Stomach (tissue), 9 donors: ENCODE data around the gene CRELD1. TPM values are rescaled to one million over a fixed set of nuclear protein-coding genes. Genes with fewer than 3 reads are reported as not detected.

Experiments used
- DNase-seq, 2 donors: peaks; one replicate each; pipeline versions ENCODE4 v3.0.0 to v3.0.0-alpha.2; 2013 to 2019
- H3K27ac ChIP-seq, 5 donors: fragments of 200-600 bp in 4 of 5; sonication (generic) in 4 of 5; one replicate each; pipeline ENCODE4 v1.5.1; 2013 to 2019; ENCODE audit warnings: mild to moderate bottlenecking in 1 of 5, moderate library complexity in 1 of 5
- H3K27me3 ChIP-seq, 3 donors: fragments of 200-600 bp; sonication (generic); one replicate each; pipeline ENCODE4 v1.5.1; 2017 to 2019; ENCODE audit warnings: mixed run types in 1 of 3
- H3K36me3 ChIP-seq, 4 donors: fragments of 200-600 bp; sonication (generic); 1 replicate in 3 of 4; 2 replicates in 1 of 4; pipeline ENCODE4 v1.5.1; 2016 to 2019
- H3K4me1 ChIP-seq, 4 donors: fragments of 200-600 bp; sonication (generic); one replicate each; pipeline ENCODE4 v1.5.1; 2016 to 2019
- H3K4me3 ChIP-seq, 4 donors: fragments of 200-600 bp; sonication (generic) in 3 of 4; one replicate each; pipeline ENCODE4 v1.5.1; 2016 to 2019; ENCODE audit warnings: mild to moderate bottlenecking in 1 of 4
- H3K9me3 ChIP-seq, 4 donors: fragments of 200-600 bp; sonication (generic); one replicate each; pipeline ENCODE4 v1.5.1; 2016 to 2019
- EP300 ChIP-seq: sonication (generic); formaldehyde crosslinking; IDR thresholded peaks from one replicate; pipeline ENCODE4 v1.6.1; 2017; ENCODE audit warnings: antibody characterized with exemption
- POLR2A ChIP-seq, 4 donors: fragments of 450-650 bp; IDR thresholded peaks; one replicate each; pipeline ENCODE4 v1.6.1; 2016; ENCODE audit warnings: antibody characterized with exemption in 4 of 4, control low read depth in 2 of 4, mild to moderate bottlenecking in 1 of 4, moderate library complexity in 1 of 4
- POLR2AphosphoS5 ChIP-seq, 3 donors: sonication (generic); formaldehyde crosslinking; IDR thresholded peaks; one replicate each; pipeline ENCODE4 v1.6.1; 2016; ENCODE audit warnings: antibody characterized with exemption in 3 of 3
- WGBS, 5 donors: extraction: QIAGEN DNeasy Blood & Tissue Kit in 3 of 5; methylation state at CpG; one replicate each; pipeline versions ENCODE4 v1.1.5 to v1.1.7; 2013 to 2018; 5-methylcytosine and 5-hydroxymethylcytosine counted together
- intact Hi-C: fragments of 100-400 bp; cut with DNase I; formaldehyde crosslinking; loops from one replicate; pipeline ENCODE4 v1.15.1; 2023; ENCODE audit warnings: low total_unique reads
- polyA plus RNA-seq, 3 donors: library from polyadenylated mRNA; stranded (reverse); fragments of 200-250 nt; gene quantifications; one replicate each; pipeline ENCODE4 v1.2.3, GENCODE V29; 2013
- total RNA-seq, 5 donors: library from RNA; depleted of rRNA; stranded (reverse); fragments of >200 nt; gene quantifications; one replicate each; pipeline versions ENCODE4 v1.1.0 to v1.2.3, GENCODE V29; 2014 to 2016
- TF ChIP-seq, protein P1 (sequence below), 7 experiments: fragments of 450-650 bp in 4 of 7; fragments of 200-600 bp in 3 of 7; sonication (generic) in 3 of 7; IDR thresholded peaks; one replicate each; pipeline ENCODE4 v1.5.1; 2016 to 2019; ENCODE audit warnings: antibody characterized with exemption in 7 of 7, control low read depth in 2 of 7, mild to moderate bottlenecking in 1 of 7
- donor health status: healthy with polysubstance abuse.
- donor health status: Bipolar disorder and iron deficiency.
- donor health status: healthy.

The CRELD1 gene
- total and polyA plus RNA-seq, 8 donors: 6.2 to 71.5 (median 22.7) TPM

DNA sequence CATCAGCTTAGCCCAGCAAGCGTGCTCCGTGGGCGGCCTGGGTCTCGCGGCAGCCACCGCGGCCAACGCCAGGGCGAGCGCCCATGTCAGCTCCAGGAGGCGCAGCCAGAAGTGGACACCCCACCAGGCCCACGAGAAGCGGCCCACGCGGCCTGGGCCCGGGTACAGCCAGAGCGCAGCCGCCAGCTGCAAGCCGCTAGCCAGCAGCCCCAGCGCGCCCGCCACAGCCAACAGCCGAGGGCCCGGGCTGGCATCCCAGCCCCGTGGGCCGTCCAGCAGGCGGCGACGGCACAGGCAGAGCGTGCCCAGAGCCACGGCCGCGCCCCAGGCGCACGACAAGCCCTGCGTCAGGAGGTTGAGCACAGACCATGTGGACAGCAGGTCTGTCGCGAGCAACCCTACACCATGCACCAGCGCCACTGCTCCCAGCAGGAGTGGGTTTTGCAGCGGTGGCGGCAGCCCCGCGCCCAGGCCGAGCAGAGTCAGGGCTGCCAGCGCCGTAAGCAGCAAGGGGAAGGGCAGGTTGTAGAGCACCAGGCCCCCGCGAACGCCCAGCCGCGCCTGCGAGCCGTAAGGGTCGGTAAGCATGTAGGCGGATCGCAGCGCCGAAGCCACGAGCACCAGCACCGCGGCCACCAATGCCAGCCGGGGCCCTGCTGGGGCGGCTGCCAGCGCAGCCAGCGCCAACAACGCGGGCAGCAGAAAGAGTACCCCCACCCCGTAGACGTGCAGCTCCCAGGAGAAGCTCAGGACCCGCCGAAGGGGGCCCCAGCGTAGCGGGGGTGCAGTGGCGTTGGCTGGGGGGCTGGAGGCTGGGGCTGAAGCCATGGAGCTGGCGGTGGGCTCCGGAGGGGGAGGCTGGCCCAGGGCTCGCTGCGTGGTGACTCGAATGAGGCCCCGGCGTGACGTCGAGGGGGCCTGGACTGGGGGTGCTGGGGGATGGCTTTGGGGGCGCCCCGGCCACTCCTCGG is 13.7 kb downstream of the CRELD1 start:
- peak overlapping the region; percentile 52 to 77 (median 66) for H3K4me3 ChIP-seq
- peak; percentile 18 to 75 (median 61) for TF ChIP-seq POLR2AphosphoS5 (IDR thresholded peaks at IDR 0.05)
- no peak for TF ChIP-seq EP300
- TF ChIP-seq, protein P1, sequence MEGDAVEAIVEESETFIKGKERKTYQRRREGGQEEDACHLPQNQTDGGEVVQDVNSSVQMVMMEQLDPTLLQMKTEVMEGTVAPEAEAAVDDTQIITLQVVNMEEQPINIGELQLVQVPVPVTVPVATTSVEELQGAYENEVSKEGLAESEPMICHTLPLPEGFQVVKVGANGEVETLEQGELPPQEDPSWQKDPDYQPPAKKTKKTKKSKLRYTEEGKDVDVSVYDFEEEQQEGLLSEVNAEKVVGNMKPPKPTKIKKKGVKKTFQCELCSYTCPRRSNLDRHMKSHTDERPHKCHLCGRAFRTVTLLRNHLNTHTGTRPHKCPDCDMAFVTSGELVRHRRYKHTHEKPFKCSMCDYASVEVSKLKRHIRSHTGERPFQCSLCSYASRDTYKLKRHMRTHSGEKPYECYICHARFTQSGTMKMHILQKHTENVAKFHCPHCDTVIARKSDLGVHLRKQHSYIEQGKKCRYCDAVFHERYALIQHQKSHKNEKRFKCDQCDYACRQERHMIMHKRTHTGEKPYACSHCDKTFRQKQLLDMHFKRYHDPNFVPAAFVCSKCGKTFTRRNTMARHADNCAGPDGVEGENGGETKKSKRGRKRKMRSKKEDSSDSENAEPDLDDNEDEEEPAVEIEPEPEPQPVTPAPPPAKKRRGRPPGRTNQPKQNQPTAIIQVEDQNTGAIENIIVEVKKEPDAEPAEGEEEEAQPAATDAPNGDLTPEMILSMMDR (IDR thresholded peaks at IDR 0.05): peak in 4 of 7 experiments; percentile 48 to 90 (median 60)
- TF ChIP-seq POLR2A (IDR thresholded peaks at IDR 0.05): no peak
- 24 to 78% (median 30%) methylated on average over 4 to 86 of the region's 86 CpGs for WGBS, 5 donors
- no peaks in the 10 kb centered on the region for H3K27me3 ChIP-seq
- peak; percentile 81 to 91 for DNase-seq
- H3K9me3 ChIP-seq: no peaks in the 10 kb centered on the region
- H3K4me1 ChIP-seq: peaks cover 14 to 45% (median 38%) of the 10 kb centered on the region in 4 donors
- peak overlapping the region; percentile 70 to 89 (median 87) for H3K27ac ChIP-seq
- H3K36me3 ChIP-seq: peaks cover 0 to 32% (median 26%) of the 10 kb centered on the region in 4 donors
- intact Hi-C loops: no loop called here

DNA sequence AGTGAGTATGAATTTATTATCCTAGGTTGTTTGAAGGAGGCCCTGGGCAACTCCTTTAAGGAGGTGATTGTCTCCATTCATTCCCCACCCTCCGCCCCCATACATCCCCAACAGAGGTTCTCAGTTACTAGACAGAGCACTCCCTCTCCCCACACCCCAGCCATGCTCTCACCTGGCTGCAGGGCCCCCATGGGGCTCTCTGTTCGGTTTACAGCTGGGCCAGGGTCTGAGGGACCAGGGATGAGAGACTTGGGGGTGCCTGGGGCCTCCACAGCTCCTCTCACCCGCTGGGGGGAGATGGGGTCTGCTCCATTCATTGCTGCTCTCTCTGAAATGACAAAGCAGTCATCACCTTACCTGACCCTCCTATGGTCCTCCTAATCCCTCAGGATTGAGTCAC is 15.0 kb downstream of the CRELD1 start:
- DNase-seq: no peak
- 90 to 93% (median 91%) methylated on average over 3 of the region's 3 CpGs for WGBS, 5 donors
- Histone ChIP-seq H3K9me3 (no peaks in the 10 kb centered on the region), H3K36me3 (peaks cover 0 to 19% (median 15%) of the 10 kb centered on the region in 4 donors), H3K4me3 (no peak overlapping the region), H3K4me1 (peaks cover 14 to 47% (median 40%) of the 10 kb centered on the region in 4 donors), H3K27ac (no peak overlapping the region), H3K27me3 (no peaks in the 10 kb centered on the region)
- TF ChIP-seq EP300 (no peak), POLR2AphosphoS5 (IDR thresholded peaks at IDR 0.05) (no peak), POLR2A (IDR thresholded peaks at IDR 0.05) (no peak)
- intact Hi-C loops: no loop called here

DNA sequence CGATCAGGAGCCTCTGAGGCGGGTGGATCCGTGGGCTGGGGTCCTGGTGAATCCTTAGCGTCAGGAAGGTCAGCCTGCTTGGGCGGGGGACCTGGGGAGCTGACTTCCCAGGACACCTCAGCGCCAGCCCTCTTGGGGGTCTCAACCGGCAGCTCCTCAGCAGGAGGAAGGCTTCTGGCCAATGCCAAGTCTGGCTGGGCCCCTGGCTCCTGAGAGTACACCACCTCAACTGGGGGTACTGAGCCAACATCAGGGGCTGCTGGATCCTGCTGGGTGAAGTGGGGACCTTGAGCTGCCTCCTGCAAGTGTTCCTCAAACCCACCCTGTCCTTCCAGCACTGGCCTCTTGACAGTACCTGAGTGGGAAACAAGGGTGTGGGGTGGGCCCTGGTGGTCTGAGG is 15.5 kb downstream of the CRELD1 start:
- WGBS, 5 donors: 88 to 96% (median 92%) methylated on average over 5 to 7 of the region's 7 CpGs
- H3K4me1 ChIP-seq: peaks cover 14 to 47% (median 40%) of the 10 kb centered on the region in 4 donors
- DNase-seq: no peak
- H3K27ac ChIP-seq: no peak overlapping the region
- no peak overlapping the region for H3K4me3 ChIP-seq
- intact Hi-C loops: no loop called here
- no peak for TF ChIP-seq POLR2A (IDR thresholded peaks at IDR 0.05)
- H3K9me3 ChIP-seq: no peaks in the 10 kb centered on the region
- no peaks in the 10 kb centered on the region for H3K27me3 ChIP-seq
- peaks cover 0 to 14% (median 9%) of the 10 kb centered on the region in 4 donors for H3K36me3 ChIP-seq

DNA sequence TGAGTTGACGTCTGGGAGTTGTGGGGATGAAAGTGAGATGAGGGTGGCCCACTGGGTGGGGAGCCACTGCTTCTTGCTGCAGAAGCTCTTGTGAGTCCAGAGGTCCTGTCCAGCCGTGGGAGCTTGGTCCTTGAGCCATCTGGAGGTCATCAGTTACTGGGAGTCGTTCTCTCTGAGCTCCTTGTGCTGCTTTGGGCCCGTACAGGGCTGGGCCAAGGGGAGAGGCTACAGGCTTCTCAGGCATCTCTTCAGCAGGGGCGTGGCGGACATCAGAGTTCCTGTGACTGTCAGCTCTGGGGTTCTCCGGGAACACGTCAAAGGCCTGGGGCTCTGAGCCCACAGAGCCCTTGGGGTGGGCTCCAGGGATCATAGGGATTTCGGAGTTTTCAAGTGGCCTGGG is 16.0 kb downstream of the CRELD1 start:
- H3K36me3 ChIP-seq: peaks cover 0 to 9% (median 4%) of the 10 kb centered on the region in 4 donors
- intact Hi-C loops: no loop called here
- no peak overlapping the region for H3K27ac ChIP-seq
- WGBS, 5 donors: 59 to 90% (median 86%) methylated on average over 4 to 9 of the region's 9 CpGs
- DNase-seq: no peak
- peaks cover 14 to 49% (median 42%) of the 10 kb centered on the region in 4 donors for H3K4me1 ChIP-seq
- TF ChIP-seq POLR2AphosphoS5 (IDR thresholded peaks at IDR 0.05): no peak
- TF ChIP-seq, protein P1 (IDR thresholded peaks at IDR 0.05): no peak
- no peak for TF ChIP-seq EP300
- no peak for TF ChIP-seq POLR2A (IDR thresholded peaks at IDR 0.05)
- no peak overlapping the region for H3K4me3 ChIP-seq
- H3K27me3 ChIP-seq: no peaks in the 10 kb centered on the region
- H3K9me3 ChIP-seq: no peaks in the 10 kb centered on the region

DNA sequence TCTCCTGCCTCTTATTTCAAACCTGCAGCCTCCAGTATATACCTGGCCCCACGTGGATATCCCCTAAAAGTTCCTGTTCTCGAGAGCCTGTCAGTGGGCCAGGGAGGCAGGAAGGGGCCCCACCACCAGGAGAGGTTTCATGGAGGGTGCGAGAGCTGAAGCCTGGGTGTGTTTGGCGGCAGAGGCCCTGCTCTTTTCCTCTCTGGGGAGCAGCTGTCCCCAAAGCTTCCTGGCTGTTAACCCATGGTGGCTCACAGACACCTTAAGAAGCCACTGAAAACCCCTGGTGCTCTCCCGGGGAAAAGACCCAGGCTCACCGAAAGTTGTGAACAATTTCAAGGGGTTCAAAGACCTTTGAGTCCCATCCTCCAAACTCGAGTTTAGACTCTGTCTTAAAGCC is 17.5 kb downstream of the CRELD1 start:
- H3K27ac ChIP-seq: no peak overlapping the region
- H3K9me3 ChIP-seq: no peaks in the 10 kb centered on the region
- no peak overlapping the region for H3K4me3 ChIP-seq
- no peaks in the 10 kb centered on the region for H3K27me3 ChIP-seq
- intact Hi-C loops: no loop called here
- H3K36me3 ChIP-seq: peaks cover 0 to 8% (median 2%) of the 10 kb centered on the region in 4 donors
- no peak for DNase-seq
- no peak for TF ChIP-seq POLR2A (IDR thresholded peaks at IDR 0.05)
- TF ChIP-seq, protein P1 (IDR thresholded peaks at IDR 0.05): no peak
- no peak for TF ChIP-seq EP300
- TF ChIP-seq POLR2AphosphoS5 (IDR thresholded peaks at IDR 0.05): no peak
- peaks cover 14 to 54% (median 41%) of the 10 kb centered on the region in 4 donors for H3K4me1 ChIP-seq
- 32 to 48% (median 41%) methylated on average over 7 of the region's 7 CpGs for WGBS, 5 donors
